Pancreas (tissue), 10 donors: ENCODE results near the gene LANCL2. TPM values are rescaled to one million over a fixed set of nuclear protein-coding genes. Genes with fewer than 3 reads are reported as not detected.

Source experiments
- ATAC-seq, 4 donors: fragments of 200-7000 bp; cut with Tn5 transposase; one replicate each; pipeline versions ENCODE4 v1.8.0 to v1.9.1; 2020; ENCODE audit warnings: mild to moderate bottlenecking in 4 of 4, moderate library complexity in 4 of 4
- DNase-seq, 6 donors: peaks; one replicate each; pipeline ENCODE4 v3.0.0-alpha.2; 2020
- FAIRE-seq: peaks from 2 replicates; lab custom pipeline; 2012; peaks lifted over from hg19 to GRCh38; lab: Jason Lieb, UNC
- H3K27ac ChIP-seq, 4 donors: fragments of 200-600 bp; sonication (generic); 1 replicate in 3 of 4; 2 replicates in 1 of 4; pipeline versions ENCODE4 v1.5.0 to v1.8.0; 2020
- H3K27me3 ChIP-seq, 4 donors: fragments of 200-600 bp; one replicate each; pipeline ENCODE4 v1.8.0; 2021
- H3K36me3 ChIP-seq, 3 donors: fragments of 200-600 bp; sonication (generic) in 1 of 3; one replicate each; pipeline versions ENCODE4 v1.5.0 to v1.8.0; 2020 to 2021
- H3K4me1 ChIP-seq, 3 donors: fragments of 200-600 bp; one replicate each; pipeline ENCODE4 v1.8.0; 2021
- H3K4me3 ChIP-seq, 4 donors: fragments of 200-600 bp; sonication (generic) in 2 of 4; one replicate each; pipeline versions ENCODE4 v1.5.0 to v1.8.0; 2020 to 2021
- H3K9me3 ChIP-seq, 4 donors: fragments of 200-600 bp; one replicate each; pipeline ENCODE4 v1.8.0; 2021
- WGBS, 2 donors: extraction: QIAGEN DNeasy Blood & Tissue Kit; methylation state at CpG; one replicate each; pipeline ENCODE4 v1.1.7; 2013; 5-methylcytosine and 5-hydroxymethylcytosine counted together
- intact Hi-C, 3 donors: fragments of 100-400 bp; cut with DNase I; formaldehyde crosslinking; loops; one replicate each; pipeline versions ENCODE4 v1.11.1 to v1.14.2; 2022
- polyA plus RNA-seq, 2 donors: library from polyadenylated mRNA; stranded (reverse); fragments of 200-250 nt; gene quantifications; one replicate each; pipeline ENCODE4 v1.2.3, GENCODE V29; 2013
- total RNA-seq, 6 donors: library from RNA; stranded (reverse); fragmentation: NEBNext Ultra II Directional in 4 of 6; extraction: Animal tissue kit (Norgen Biotek cat#: 25700) in 4 of 6; gene quantifications; one replicate each; pipeline versions ENCODE4 v1.2.1 to v1.2.4, GENCODE V29; 2021 to 2023
- TF ChIP-seq, protein P1 (sequence below), 4 donors: fragments of 200-600 bp; sonication (generic) in 3 of 4; IDR thresholded peaks; one replicate each; pipeline versions ENCODE4 v1.5.0 to v1.8.0; 2021; ENCODE audit warnings: antibody characterized with exemption in 4 of 4
- donor health status: healthy with polysubstance abuse.
- donor health status: DM: no; HTN: no; CAD: no; lungs with moderate emphysema.
- donor health status: DM: no; HTN: no; CAD: no.
- donor health status: control.
- donor health status: control.
- donor health status: Bipolar disorder and iron deficiency.
- donor health status: DM: yes; HTN: yes; CAD: no.
- donor health status: DM: no; HTN: no; CAD: no.
- donor health status: DM: no; HTN: no; CAD: no.
- donor health status: DM: yes; HTN: yes; CAD: no.

The LANCL2 gene
- total and polyA plus RNA-seq, 8 donors, result 4.6 to 8.5 (median 6.3) TPM

DNA sequence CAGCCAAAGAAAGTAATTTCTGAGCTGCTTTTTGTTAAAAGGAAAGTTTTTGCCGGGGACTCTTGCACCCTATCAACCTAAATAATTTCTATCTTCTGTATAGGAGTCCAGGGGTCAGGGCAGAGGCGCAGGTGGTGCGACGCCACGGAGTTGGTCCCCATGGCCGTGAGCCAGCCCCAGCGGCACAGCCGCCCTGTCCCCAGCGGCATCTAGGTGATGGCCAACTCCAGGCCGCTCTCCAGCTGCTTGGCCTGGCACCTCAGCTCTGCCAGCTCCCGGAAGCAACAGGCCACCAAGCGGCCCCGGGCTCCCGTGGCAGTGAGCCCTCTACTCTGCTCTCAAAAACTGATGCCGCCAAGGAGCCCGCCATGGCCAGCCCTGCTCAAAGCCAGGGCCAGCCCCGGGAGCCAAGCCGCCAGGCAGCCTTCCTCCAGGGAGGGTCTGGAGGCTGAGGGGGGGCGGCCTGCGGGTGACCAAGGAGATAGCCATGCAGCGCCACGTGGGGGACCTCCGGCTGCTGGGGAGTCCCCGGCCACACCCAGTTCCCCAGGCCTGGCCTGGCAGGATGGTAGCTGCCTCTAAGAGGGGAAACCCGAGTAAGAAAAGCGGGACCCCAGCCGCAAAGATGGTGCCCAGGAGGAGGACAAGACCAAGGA, 22.8 kb upstream of the LANCL2 start:
- H3K9me3 ChIP-seq, result no peaks in the 10 kb centered on the region
- peak in 1 of 6 donors; percentile 69 for DNase-seq
- intact Hi-C loops, result no loop called here
- no peak overlapping the region for H3K27ac ChIP-seq
- H3K4me3 ChIP-seq, result no peak overlapping the region
- no peaks in the 10 kb centered on the region for H3K36me3 ChIP-seq
- 89% methylated on average over 27 of the region's 27 CpGs for WGBS, 2 donors
- H3K4me1 ChIP-seq, result no peaks in the 10 kb centered on the region
- TF ChIP-seq, protein P1, sequence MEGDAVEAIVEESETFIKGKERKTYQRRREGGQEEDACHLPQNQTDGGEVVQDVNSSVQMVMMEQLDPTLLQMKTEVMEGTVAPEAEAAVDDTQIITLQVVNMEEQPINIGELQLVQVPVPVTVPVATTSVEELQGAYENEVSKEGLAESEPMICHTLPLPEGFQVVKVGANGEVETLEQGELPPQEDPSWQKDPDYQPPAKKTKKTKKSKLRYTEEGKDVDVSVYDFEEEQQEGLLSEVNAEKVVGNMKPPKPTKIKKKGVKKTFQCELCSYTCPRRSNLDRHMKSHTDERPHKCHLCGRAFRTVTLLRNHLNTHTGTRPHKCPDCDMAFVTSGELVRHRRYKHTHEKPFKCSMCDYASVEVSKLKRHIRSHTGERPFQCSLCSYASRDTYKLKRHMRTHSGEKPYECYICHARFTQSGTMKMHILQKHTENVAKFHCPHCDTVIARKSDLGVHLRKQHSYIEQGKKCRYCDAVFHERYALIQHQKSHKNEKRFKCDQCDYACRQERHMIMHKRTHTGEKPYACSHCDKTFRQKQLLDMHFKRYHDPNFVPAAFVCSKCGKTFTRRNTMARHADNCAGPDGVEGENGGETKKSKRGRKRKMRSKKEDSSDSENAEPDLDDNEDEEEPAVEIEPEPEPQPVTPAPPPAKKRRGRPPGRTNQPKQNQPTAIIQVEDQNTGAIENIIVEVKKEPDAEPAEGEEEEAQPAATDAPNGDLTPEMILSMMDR (IDR thresholded peaks at IDR 0.05), result no peak
- no peaks in the 10 kb centered on the region for H3K27me3 ChIP-seq
- FAIRE-seq, result no peak
- no peak for ATAC-seq

- Histone ChIP-seq H3K27me3 (no peaks in the 10 kb centered on the region), H3K4me3 (no peak overlapping the region), H3K36me3 (no peaks in the 10 kb centered on the region), H3K4me1 (no peaks in the 10 kb centered on the region), H3K27ac (no peak overlapping the region), H3K9me3 (no peaks in the 10 kb centered on the region)
- intact Hi-C loops, result no loop called here
- TF ChIP-seq, protein P1 (IDR thresholded peaks at IDR 0.05), result no peak
- peak in 1 of 6 donors; percentile 54 for DNase-seq
- ATAC-seq, result no peak
- 83 to 86% methylated on average over 32 to 42 of the region's 42 CpGs for WGBS, 2 donors
- FAIRE-seq, result no peak
These were observed 21.9 kb upstream of the LANCL2 start for GRCh38 chr7:55343002-55343781.

GRCh38 chr7:55343860-55344606, 21.1 kb upstream of the LANCL2 start:
- TF ChIP-seq, protein P1 (IDR thresholded peaks at IDR 0.05), result no peak
- Histone ChIP-seq H3K27me3 (no peaks in the 10 kb centered on the region), H3K4me1 (no peaks in the 10 kb centered on the region), H3K4me3 (no peak overlapping the region), H3K36me3 (no peaks in the 10 kb centered on the region), H3K27ac (no peak overlapping the region), H3K9me3 (no peaks in the 10 kb centered on the region)
- no peak for ATAC-seq
- peak in 1 of 6 donors; percentile 50 for DNase-seq
- no peak for FAIRE-seq
- 88 to 90% methylated on average over 45 to 47 of the region's 47 CpGs for WGBS, 2 donors
- intact Hi-C loops, result no loop called here

DNA sequence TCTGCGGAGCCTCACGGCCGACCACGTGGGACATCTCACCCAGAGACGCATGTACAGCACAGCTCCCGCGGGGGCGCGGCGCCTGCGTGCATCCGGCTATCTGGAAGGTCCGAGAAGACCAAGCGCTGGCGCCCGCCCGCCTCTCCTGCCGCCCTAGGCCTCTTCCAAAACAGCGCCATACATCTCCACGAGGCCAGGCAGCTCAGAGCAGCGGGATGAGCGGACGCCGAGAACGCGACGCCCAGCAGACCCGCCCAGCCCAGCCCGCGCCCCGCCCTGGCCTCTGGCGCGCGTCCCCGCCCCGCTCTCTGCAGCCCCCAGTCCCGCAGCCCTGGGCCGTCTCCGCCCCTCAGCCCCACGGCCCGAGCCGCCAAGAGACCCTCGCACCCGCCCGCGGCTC, 20.3 kb upstream of the LANCL2 start:
- WGBS, 2 donors, result 49 to 53% methylated on average over 25 to 46 of the region's 46 CpGs
- intact Hi-C loops, result no loop called here
- ATAC-seq, result no peak

More for the DNA sequence above, 20.3 kb upstream of the LANCL2 start:
- Histone ChIP-seq H3K27ac (no peak overlapping the region), H3K4me3 (no peak overlapping the region), H3K36me3 (no peaks in the 10 kb centered on the region), H3K27me3 (no peaks in the 10 kb centered on the region), H3K9me3 (no peaks in the 10 kb centered on the region), H3K4me1 (no peaks in the 10 kb centered on the region)
- DNase-seq (no peak), FAIRE-seq (no peak)
- TF ChIP-seq, protein P1 (IDR thresholded peaks at IDR 0.05), result no peak
